CMK (cell line): ENCODE data around the gene MFSD6.
"Not testable (repeated sequence)": the region's sequence is repeated elsewhere in the genome, so short reads cannot be mapped to it uniquely, and the experiment has no call there.

ENCODE experiments used
- DNase-seq: peaks from one replicate; pipeline ENCODE4 v3.0.0-alpha.2; 2010; ENCODE audit warnings: low read depth

Gene MFSD6

GRCh38 chr2:190466819-190467446, 58.8 kb downstream of the MFSD6 start:
- DNase-seq = no peak

GRCh38 chr2:190467575-190468083, 59.5 kb downstream of the MFSD6 start:
- DNase-seq = no peak

- not testable (repeated sequence) for DNase-seq
Observed at GRCh38 chr2:190468354-190468753, 60.2 kb downstream of the MFSD6 start.

DNA sequence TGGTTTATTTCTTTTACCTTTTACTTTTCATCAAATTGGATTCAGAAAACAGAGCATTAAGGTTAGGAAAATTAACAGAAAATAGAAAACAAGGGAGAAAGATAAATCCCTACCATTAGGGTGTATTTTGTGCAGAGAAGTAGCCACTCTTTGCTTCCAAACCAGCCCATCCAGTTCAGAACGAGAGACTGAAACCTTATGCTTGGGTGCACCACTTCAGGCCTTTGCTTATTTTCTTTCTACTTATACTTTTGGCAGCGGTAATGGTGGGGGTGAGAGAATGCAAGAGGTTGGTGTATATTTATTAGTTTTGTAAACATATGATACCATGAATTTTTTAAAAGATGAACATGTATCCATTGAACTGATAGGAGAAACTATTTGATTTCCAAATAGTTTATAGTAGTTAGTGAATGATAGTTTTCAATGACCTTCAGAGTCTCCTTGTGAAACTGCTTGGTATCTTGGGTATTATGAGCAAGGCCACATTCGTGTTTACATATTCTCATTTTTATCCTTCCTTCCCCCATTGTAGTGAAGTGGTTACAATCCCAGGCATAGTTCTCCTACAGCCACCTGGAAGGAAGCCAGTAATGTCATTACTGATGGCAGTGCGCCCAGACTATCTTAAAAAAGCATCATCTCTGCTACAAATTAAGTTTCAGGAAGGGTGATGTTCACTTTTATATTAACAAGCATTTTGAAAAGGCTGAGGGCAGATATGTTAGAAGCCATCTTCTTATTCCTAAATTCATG, 60.8 kb downstream of the MFSD6 start:
- DNase-seq = no peak

DNA sequence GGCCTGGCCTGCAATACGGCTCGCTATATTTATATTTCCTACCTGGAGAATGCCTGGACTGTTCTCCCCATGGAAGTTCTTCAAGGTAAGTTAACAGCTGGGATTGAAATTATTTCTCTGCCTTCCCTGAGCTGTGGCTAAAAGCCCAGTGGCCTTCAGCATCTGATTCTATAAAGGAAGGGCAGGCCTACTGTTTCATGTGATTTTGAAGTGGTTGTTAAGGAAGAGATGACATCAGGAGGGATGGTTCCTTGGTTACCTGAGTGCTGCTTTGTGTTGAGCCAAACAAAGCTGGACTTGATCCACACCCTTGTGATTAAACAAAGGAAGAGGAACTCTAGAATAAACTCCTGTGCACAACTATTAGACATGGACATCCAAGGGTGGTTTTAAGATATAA, 61.6 kb downstream of the MFSD6 start:
- peak; percentile 41 for DNase-seq

DNA sequence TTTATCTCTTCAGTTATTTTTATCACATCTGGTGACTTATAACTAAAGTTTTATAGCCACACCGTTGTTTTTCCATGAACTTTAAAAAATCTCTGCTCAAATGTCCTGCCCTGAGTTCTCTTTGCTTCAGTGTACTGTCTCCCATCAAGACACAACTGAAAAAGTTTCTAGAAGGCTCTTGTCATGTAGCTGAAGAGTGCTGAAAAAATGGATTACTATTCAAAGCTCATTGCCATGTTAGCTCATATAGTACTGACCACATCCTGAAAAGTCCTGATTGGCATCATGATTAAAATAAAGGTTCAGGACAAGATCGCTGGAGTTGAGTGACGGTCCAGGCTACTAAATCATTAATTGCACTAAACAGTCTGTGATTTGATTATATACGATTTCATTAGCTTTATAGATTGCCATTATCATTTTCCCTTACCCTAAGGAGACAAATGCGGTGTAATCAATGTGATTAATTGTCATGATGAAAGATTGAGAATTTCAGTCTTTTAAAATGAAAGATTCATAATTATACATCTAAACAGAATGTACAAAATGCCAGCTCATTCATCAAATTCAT, 62.2 kb downstream of the MFSD6 start:
- DNase-seq = no peak

DNA sequence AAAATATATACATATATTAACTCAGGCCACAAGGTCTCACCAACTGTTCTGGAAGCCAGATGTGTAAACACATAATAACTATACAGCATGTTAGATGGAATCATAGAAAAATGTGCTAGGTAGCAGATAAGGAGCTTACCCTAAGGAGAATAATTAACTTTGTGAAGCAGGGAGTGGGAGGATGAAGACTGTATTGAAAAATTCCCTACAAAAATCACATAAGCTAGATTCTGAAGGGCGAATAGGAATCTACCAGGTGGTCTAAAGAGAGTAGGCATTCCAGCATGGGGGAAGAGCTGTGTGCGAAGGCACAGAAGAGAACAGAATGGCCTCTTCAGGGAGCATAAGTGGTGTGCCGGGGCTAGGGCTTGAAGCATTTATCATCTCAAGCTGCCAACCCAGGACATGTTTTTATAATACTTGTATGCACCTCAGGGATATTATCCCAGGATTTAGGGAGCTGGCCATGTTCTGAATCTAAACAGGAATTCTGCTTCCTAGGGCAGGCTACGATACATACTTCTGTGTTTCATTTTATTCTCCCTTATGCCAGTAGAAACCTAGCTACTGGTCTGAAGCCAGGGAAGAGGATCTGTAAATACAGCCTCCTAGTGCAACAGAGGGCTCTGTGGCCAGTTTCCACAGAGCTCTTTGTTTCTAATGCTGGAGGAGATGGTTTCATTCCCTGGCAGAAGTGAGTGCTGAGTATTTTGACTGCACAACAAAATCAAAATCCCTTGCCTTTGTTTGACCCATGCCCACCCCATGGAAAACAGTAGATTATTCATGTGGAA, 69.7 kb downstream of the MFSD6 start:
- no peak for DNase-seq

DNA sequence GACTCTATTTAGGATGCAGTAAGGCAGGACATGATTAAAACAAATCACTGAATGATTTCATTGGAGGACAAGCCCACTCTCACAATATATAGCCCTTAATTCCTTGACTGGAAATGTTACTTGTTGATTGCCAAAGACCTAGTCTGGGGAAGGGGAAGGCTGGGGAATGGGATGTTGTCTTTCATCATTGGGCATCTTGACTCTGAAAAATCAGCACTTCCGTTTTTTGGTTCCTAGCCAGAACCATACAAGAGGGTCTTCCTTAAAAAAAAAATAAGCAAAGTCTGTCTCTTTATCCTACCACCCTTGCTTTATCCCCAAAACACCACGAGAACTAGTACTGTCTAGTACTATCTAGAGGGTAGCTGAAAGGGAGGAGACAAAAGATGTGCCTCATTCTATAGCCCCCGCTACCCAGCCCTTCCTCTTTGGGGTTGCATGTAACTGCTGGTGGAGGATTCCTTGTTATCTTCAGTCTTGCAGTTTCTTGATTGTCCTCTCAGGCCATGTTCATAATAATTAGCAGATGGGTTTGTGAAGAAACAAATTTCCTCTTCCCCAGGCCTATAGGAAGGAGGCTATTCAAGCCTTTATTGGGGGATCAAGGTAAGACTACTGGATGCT, 70.5 kb downstream of the MFSD6 start:
- no peak for DNase-seq

DNA sequence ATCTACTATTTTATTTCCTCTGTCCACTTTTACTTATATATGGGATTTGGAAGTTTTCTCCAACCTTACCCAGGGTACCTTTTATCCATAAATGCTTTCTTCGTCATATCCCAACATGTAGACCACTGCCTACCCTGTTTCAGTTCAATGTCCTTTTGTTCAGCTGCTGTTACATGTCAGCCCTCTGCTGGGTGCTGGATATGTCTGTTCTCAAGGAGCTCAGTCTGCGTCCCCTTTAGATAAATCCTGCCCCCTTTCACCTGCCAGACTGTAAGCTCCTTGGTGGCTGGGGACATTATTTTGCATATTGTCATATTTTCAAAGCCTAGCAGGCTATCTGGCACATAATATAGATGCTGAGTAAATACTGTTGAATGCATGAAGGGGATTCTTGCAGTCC, 73.2 kb downstream of the MFSD6 start:
- DNase-seq = no peak

- no peak for DNase-seq
Observed at GRCh38 chr2:190482451-190482850, 74.3 kb downstream of the MFSD6 start.

GRCh38 chr2:190486037-190486623, 78.0 kb downstream of the MFSD6 start:
- no peak for DNase-seq

DNA sequence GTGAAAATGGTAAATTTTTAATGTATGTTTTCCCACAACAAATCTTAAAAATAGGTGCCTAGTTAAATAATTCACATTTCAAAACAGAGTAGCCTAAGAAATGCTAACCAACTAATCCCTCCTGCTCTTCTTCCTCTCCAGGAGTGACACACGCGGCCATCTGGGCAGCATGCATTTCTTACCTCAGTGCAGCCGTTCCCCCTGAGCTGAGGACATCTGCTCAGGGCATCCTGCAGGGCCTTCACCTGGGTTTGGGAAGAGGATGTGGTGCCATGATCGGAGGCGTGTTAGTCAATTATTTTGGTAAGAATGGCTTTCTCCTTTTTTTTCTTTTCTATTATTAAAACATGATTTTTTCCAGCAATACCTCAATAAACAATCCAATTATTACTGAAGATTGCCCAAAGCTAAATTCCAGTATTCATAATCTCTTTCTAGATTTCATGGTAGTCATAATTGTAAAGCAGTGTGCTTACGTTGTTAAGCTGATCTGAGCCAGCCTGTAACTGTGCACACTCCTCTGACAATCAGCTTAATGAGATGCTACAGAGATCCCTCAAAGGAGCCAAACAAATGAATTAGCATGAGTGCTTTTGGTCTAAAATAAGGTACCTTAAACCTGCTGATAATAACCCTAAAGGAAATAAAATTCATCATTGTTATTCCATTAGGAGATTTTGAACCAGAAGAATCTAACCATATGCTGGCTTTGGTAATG, 80.5 kb downstream of the MFSD6 start:
- DNase-seq = no peak

DNA sequence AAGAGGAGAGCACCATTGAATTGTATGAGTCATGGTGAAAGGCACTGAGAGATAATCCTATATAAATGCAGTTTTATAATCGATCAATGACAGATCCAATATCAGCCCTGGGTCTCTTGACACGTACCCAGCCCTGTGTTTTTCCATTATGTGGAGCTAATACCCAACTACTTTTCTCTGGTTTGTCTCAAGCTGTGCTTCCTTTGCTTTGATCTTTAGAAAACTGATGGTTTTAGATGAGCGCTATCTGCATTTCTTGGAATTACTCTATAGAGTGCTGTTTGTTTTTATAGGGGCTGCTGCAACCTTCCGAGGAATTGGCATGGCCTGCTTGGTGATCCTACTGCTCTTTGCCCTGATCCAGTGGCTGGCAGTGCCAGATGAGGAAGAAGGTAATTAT, 81.3 kb downstream of the MFSD6 start:
- DNase-seq = no peak

- no peak for DNase-seq
Observed at GRCh38 chr2:190490502-190490901, 82.3 kb downstream of the MFSD6 start.

- DNase-seq = no peak
Observed at GRCh38 chr2:190493095-190493494, 84.9 kb downstream of the MFSD6 start.

DNA sequence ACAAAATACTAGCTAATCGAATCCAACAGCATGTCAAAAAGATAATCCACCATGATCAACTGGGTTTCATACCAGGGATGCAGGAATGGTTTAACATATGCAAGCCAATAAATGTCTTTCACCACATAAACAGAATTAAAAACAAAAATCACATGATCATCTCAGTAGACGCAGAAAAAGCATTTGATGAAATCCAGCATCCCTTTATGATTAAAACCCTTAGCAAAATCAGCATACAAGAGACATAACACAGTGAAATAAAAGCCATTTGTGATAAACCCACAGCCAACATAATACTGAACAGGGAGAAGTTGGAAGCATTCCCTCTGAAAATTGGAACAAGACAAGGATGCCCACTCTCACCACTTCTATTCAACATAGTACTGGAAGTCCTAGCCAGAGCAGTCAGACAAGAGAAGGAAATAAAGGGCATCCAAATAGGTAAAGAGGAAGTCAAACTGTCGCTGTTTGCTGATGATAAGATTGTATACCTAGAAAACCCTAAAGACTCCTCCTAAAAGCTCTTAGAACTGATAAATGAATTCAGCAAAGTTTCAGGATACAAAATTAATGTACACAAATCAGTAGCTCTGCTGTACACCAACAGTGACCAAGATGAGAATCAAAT, 86.6 kb downstream of the MFSD6 start:
- not testable (repeated sequence) for DNase-seq

DNA sequence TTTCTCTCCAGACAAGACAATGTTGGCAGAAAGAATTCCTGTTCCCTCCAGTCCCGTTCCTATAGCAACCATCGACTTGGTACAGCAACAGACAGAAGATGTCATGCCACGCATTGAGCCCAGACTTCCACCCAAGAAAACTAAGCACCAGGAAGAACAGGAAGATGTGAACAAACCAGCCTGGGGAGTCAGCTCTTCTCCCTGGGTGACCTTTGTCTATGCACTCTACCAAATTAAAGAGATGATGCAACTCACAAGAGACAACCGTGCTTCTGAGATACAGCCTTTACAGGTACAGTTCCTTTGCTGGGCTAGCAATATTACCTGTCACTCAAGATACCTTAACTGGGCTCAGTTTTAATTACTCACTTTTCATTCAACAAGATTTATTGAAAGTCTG, 89.3 kb downstream of the MFSD6 start:
- no peak for DNase-seq

GRCh38 chr2:190499273-190499672, 91.1 kb downstream of the MFSD6 start:
- DNase-seq = no peak

DNA sequence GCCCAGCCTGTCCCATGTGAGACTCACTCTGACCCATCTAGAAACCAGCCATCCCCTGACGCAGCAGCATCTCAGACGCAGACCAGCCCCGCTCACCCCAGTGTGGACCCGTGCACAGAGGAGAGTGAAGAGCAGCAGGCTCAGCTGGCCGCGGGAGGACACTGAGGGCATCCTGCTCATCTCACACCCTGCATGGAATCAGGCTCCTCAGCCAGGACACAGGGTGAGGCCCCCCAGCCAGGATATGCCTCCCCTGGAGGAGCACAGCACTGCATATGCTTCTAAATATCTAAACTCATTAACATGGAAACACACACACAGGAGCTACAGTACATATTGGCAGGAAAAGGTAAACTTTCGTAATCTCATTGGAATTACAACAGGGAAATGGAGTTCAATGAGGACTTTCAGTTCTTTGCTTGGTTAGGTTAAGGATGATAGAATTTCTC, 91.9 kb downstream of the MFSD6 start:
- no peak for DNase-seq

DNA sequence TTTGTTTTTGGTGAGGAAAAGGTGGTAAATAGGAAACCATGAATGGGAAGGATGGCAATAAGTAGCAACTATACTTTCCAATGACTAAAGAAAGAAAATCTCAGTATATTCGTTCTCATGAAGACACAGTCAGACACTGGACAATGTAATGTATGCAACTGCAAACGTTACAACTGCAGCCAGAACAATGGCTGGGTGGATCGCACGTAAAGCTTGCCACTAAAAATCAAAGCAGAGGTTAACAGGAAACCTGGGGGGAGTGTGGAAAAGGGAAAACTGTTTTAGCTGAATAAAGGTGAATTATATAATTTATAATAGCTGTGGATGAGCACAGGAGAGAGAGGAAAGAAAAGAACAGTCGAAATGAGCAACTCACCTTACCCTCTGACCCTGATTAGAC, 93.1 kb downstream of the MFSD6 start:
- no peak for DNase-seq
